ENCODE results near the gene EYA3.

- no peak for TF ChIP-seq CTCF (IDR thresholded peaks at IDR 0.05)
- TF ChIP-seq POLR2A (IDR thresholded peaks at IDR 0.05), result no peak
Measured at GRCh38 chr1:28113242-28113572, 24.8 kb upstream of the EYA3 start.

Measured in vagina (tissue), 2 donors.